ENCODE results near the gene ERBB2.

DNA sequence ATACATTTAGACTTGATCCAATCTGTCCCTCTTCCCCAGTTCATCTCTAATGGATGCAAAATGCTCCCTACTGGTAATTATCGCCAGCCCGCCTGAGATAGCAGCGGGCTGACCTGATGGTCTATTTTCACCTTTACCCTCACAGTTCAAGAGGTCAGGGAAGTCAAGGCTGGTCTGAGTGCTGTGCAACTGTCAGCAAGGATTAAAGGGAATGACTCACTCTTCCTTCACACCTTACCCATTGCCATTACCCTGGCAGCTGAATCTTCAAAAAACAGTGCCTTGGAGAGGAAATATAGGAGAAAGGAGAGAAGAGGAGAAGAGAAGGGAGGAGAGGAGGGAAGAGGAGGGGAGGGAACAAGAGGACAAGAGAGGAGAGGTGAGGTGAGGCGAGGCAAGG lies 74.2 kb downstream of the ERBB2 start:
- TF ChIP-seq POLR2A (IDR thresholded peaks at IDR 0.05) (no peak), POLR2AphosphoS5 (IDR thresholded peaks at IDR 0.05) (no peak)
